Heart left ventricle (tissue), 16 donors: ENCODE measurements around the gene TRIM74. TPM values are rescaled to one million over a fixed set of nuclear protein-coding genes. Genes with fewer than 3 reads are reported as not detected.
"Not testable (repeated sequence)": the region's sequence is repeated elsewhere in the genome, so short reads cannot be mapped to it uniquely, and the experiment has no call there.

Experiments used
- ATAC-seq, 4 donors: fragments of 200-7000 bp; cut with Tn5 transposase; one replicate each; pipeline ENCODE4 v1.9.1; 2020 to 2022; ENCODE audit warnings: moderate library complexity in 4 of 4, mild to moderate bottlenecking in 3 of 4, moderate number of reproducible peaks in 1 of 4
- DNase-seq, 5 donors: peaks; one replicate each; pipeline ENCODE4 v3.0.0-alpha.2; 2020
- H3K27ac ChIP-seq, 12 donors: fragments of 200-600 bp; sonication (generic) in 4 of 12; one replicate each; pipeline versions ENCODE4 v1.5.0 to v1.8.0; 2016 to 2022; ENCODE audit warnings: mild to moderate bottlenecking in 2 of 12
- H3K27me3 ChIP-seq, 9 donors: fragments of 200-600 bp; sonication (generic) in 2 of 9; one replicate each; pipeline versions ENCODE4 v1.5.1 to v1.8.0; 2016 to 2022; ENCODE audit warnings: mild to moderate bottlenecking in 3 of 9
- H3K36me3 ChIP-seq, 9 donors: fragments of 200-600 bp; sonication (generic) in 2 of 9; one replicate each; pipeline versions ENCODE4 v1.5.0 to v1.8.0; 2018 to 2022; ENCODE audit warnings: mild to moderate bottlenecking in 2 of 9
- H3K4me1 ChIP-seq, 12 donors: fragments of 200-600 bp; sonication (generic) in 4 of 12; one replicate each; pipeline versions ENCODE4 v1.5.0 to v1.8.0; 2016 to 2022; ENCODE audit warnings: mild to moderate bottlenecking in 3 of 12
- H3K4me3 ChIP-seq, 12 donors: fragments of 200-600 bp; sonication (generic) in 4 of 12; one replicate each; pipeline versions ENCODE4 v1.5.0 to v1.8.0; 2017 to 2022; ENCODE audit warnings: mild to moderate bottlenecking in 9 of 12, moderate library complexity in 4 of 12
- H3K9me3 ChIP-seq, 12 donors: fragments of 200-600 bp; sonication (generic) in 4 of 12; one replicate each; pipeline versions ENCODE4 v1.5.0 to v1.8.0; 2016 to 2022; ENCODE audit warnings: mild to moderate bottlenecking in 1 of 12
- POLR2A ChIP-seq, 2 donors: fragments of 450-650 bp; IDR thresholded peaks; one replicate each; pipeline ENCODE4 v1.6.1; 2017; ENCODE audit warnings: antibody characterized with exemption in 2 of 2, mild to moderate bottlenecking in 2 of 2, moderate library complexity in 2 of 2
- WGBS, 4 donors: extraction: QIAGEN DNeasy Blood & Tissue Kit in 2 of 4; methylation state at CpG; one replicate each; pipeline versions ENCODE4 v1.1.5 to v1.1.7; 2013 to 2018; 5-methylcytosine and 5-hydroxymethylcytosine counted together
- intact Hi-C, 10 donors: fragments of 100-400 bp; cut with DNase I; formaldehyde crosslinking; loops; one replicate each; pipeline versions ENCODE4 v1.11.1 to v1.14.2; 2022
- long read RNA-seq, 3 donors: library from polyadenylated mRNA; unstranded; transcript quantifications; one replicate each; pipeline ENCODE4 v2.0.0, GENCODE V29; 2020 to 2021
- polyA plus RNA-seq, 2 donors: library from polyadenylated mRNA; stranded (reverse); fragments of 200-250 nt; gene quantifications; one replicate each; pipeline ENCODE4 v1.2.3, GENCODE V29; 2013
- total RNA-seq, 9 donors: library from RNA; depleted of rRNA in 2 of 9; stranded (reverse); fragments of >200 nt in 2 of 9; fragmentation: NEBNext Ultra II Directional in 3 of 9; extraction: Animal tissue kit (Norgen Biotek cat#: 25700) in 3 of 9; gene quantifications; one replicate each; pipeline versions ENCODE4 v1.1.0 to v1.2.4, GENCODE V29; 2016 to 2023
- donor health status: ischemic (EF 13 %, LVEDD 7.1; RV severe dilation, severe dysfunction).
- donor health status: healthy with polysubstance abuse.
- donor health status: DM: no; HTN: yes; CAD: no.
- donor health status: DM: no; HTN: no; CAD: no.
- donor health status: ischemic (EF 25% LVEDD 6.9; RV normal size, moderate dysfunction).
- donor health status: ischemic (EF 25% LVEDD 5.7; RV mildly dilated, moderate dysfunction).
- donor health status: healthy.
- donor health status: DM: yes; HTN: yes; CAD: no.
- donor health status: ischemic (EF 35%, LVEDD 5.7; RV mildly dilated, moderate dysfunction).
- donor health status: nonischemic (EF 11% LVEDD 7.7; RV severe dilation, severe dysfunction).
- donor health status: DM: yes; HTN: yes; CAD: no.
- donor health status: PGD.
- donor health status: ischemic (EF 29% LVEDD 5.4; RV normal size, mild dysfunction).
- donor health status: nonischemic (EF 23%, LVEDD 6.1; RV moderate dilation, normal function).

Gene TRIM74
- total RNA-seq (1 to 10 TPM in 1 of 9 donors, under 1 TPM in 2, not detected in 6; 0.40 to 1.7 (median 0.64) TPM), polyA plus RNA-seq (under 1 TPM; 0.06 to 0.46 TPM)
- long read RNA-seq, donor 1, partial matches to known transcripts: 1 of 1 reads
- long read RNA-seq, donor 1, other reads (novel, unspliced or antisense): 0 of 1 reads
- long read RNA-seq, donor 2: 0 reads
- long read RNA-seq, donor 3, partial matches to known transcripts: 1 of 2 reads
- long read RNA-seq, donor 3, other reads (novel, unspliced or antisense): 1 of 2 reads

DNA sequence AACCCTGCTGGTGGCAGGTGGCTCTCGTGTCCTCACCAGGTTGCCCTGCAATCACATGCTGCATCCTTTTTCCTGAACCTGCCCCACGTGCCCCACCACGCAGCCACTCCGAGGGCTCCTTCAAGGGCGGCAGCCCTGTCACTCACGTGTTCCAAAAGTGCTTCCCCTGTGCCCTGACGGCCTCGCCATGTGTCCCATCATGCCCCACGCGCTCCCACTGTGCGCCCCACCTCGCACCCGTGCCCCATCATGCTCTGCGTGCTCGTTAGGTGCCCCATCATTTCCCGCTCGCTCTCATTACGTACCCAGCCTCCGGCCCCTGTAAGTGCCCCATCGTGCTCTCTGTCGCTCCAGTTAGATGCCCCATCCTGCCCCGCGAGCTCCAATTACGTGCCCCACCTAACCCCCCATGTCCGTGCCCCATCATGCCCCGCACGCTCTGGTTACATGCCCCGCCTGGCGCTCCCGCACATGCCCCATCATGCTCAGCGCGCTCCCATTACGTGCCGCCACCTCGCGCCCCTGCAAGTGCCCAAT lies at the start of gene TRIM74:
Gene TRIM74 (minus strand): TSS at position 487 of the 537 bp plus-strand sequence. CDS start 3,309 bp downstream, outside the sequence.
- intact Hi-C loops, H3K4me1 ChIP-seq, H3K27me3 ChIP-seq, H3K36me3 ChIP-seq, H3K27ac ChIP-seq, H3K4me3 ChIP-seq, ATAC-seq, H3K9me3 ChIP-seq: not testable (repeated sequence)
- WGBS, 4 donors: 50 to 73% (median 61%) methylated on average over 11 to 17 of the region's 36 CpGs
- DNase-seq: peak in 1 of 5 donors; percentile 11

GRCh38 chr7:73006491-73006890 lies 37.2 kb upstream of the TRIM74 start:
- Histone ChIP-seq H3K4me1 (peaks cover 0 to 12% (median 2%) of the 10 kb centered on the region in 12 donors), H3K27ac (peak overlapping the region in 6 of 12 donors; percentile 85 to 96 (median 91)), H3K4me3 (peak overlapping the region in 11 of 12 donors; percentile 21 to 74 (median 64))
- H3K27me3 ChIP-seq, intact Hi-C loops, ATAC-seq, H3K36me3 ChIP-seq, H3K9me3 ChIP-seq: not testable (repeated sequence)
- WGBS, 4 donors: 18 to 26% (median 21%) methylated on average over 10 of the region's 10 CpGs
- peak in 3 of 5 donors; percentile 9 to 28 (median 19) for DNase-seq

GRCh38 chr7:73005693-73006447 lies 36.6 kb upstream of the TRIM74 start:
- intact Hi-C loops, H3K27me3 ChIP-seq, H3K36me3 ChIP-seq, H3K9me3 ChIP-seq: not testable (repeated sequence)
- 0 to 1% (median 0%) methylated on average over 14 to 49 of the region's 66 CpGs for WGBS, 4 donors
- peaks cover 0 to 12% (median 2%) of the 10 kb centered on the region in 12 donors for H3K4me1 ChIP-seq
- DNase-seq (peak; percentile 88 to 92 (median 92)), ATAC-seq (peak; percentile 97 to 98 (median 97))
- peak overlapping the region in 11 of 12 donors; percentile 79 to 96 (median 90) for H3K27ac ChIP-seq
- peak overlapping the region; percentile 37 to 74 (median 66) for H3K4me3 ChIP-seq
- TF ChIP-seq POLR2A (IDR thresholded peaks at IDR 0.05): peak; percentile 38 to 95

DNA sequence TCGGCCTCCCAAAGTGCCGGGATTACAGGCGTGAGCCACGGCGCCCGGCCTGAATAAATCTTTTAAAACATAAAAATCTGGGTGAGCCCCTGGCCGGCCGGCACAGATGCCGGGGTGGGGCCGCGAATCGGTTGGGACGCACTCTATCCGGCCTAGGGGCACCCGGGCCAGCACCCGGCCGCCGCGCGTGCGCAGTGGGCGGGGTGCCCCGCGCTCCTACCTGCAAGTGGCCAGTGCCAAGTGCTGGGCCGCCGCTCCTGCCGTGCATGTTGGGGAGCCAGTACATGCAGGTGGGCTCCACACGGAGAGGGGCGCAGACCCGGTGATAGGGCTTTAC lies 36.1 kb upstream of the TRIM74 start:
- DNase-seq: peak; percentile 62 to 91 (median 83)
- H3K27me3 ChIP-seq, H3K36me3 ChIP-seq, intact Hi-C loops, H3K9me3 ChIP-seq: not testable (repeated sequence)
- peaks cover 0 to 12% (median 2%) of the 10 kb centered on the region in 12 donors for H3K4me1 ChIP-seq
- WGBS, 4 donors: 0% methylated on average over 17 to 18 of the region's 30 CpGs; no CpG with 5 or more reads in 2 of the 4 donors
- H3K4me3 ChIP-seq: peak overlapping the region; percentile 37 to 74 (median 66)
- H3K27ac ChIP-seq: peak overlapping the region in 11 of 12 donors; percentile 79 to 96 (median 90)
- ATAC-seq: peak; percentile 94 to 98 (median 96)

DNA sequence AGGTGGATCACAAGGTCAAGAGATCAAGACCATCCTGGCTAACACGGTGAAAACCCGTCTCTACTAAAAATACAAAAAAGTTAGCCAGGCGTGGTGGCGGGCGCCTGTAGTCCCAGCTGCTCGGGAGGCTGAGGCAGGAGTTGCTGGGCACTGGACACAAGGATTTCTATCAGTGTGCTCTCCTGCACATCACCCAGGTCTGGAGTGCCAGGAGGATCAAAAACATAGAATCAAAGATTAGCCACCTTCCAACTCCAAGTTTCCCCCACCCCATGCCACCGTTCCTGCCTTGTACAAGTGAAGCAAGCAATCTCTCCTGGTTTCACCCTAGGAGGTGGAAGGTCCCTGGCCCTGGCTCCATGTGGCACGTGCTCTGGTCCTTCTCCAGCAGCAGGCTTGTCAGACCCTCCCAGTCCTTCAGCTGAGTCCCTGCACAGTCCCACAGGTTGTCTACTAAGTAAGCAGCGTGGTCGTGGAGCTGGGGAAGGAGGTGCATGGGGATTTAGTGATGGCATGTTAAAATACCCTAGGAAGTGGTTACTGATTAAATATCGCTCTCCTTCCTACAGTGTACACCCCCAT lies 28.7 kb upstream of the TRIM74 start:
- H3K4me1 ChIP-seq, DNase-seq, intact Hi-C loops, H3K27me3 ChIP-seq, H3K4me3 ChIP-seq, H3K9me3 ChIP-seq, H3K36me3 ChIP-seq, H3K27ac ChIP-seq: not testable (repeated sequence)
- no CpG with 5 or more reads among the region's 11 CpGs for WGBS, 4 donors
- ATAC-seq: peak in 3 of 4 donors; percentile 17 to 39 (median 20)

GRCh38 chr7:72997447-72997846 lies 28.2 kb upstream of the TRIM74 start:
- 60 to 86% (median 70%) methylated on average over 1 to 4 of the region's 8 CpGs for WGBS, 4 donors
- peak; percentile 41 to 61 (median 52) for ATAC-seq

GRCh38 chr7:72995484-72995883 lies 26.2 kb upstream of the TRIM74 start:
- H3K4me3 ChIP-seq, H3K36me3 ChIP-seq, intact Hi-C loops, ATAC-seq, H3K9me3 ChIP-seq, H3K27ac ChIP-seq, H3K27me3 ChIP-seq, H3K4me1 ChIP-seq: not testable (repeated sequence)
- DNase-seq: peak in 1 of 5 donors; percentile 2
- WGBS, 4 donors: 98 to 100% (median 99%) methylated on average over 6 to 8 of the region's 8 CpGs

More at GRCh38 chr7:72997447-72997846, 28.2 kb upstream of the TRIM74 start:
- H3K27ac ChIP-seq, H3K4me1 ChIP-seq, H3K36me3 ChIP-seq, H3K4me3 ChIP-seq, H3K27me3 ChIP-seq, intact Hi-C loops, H3K9me3 ChIP-seq: not testable (repeated sequence)
- peak in 2 of 5 donors; percentile 8 to 19 for DNase-seq

DNA sequence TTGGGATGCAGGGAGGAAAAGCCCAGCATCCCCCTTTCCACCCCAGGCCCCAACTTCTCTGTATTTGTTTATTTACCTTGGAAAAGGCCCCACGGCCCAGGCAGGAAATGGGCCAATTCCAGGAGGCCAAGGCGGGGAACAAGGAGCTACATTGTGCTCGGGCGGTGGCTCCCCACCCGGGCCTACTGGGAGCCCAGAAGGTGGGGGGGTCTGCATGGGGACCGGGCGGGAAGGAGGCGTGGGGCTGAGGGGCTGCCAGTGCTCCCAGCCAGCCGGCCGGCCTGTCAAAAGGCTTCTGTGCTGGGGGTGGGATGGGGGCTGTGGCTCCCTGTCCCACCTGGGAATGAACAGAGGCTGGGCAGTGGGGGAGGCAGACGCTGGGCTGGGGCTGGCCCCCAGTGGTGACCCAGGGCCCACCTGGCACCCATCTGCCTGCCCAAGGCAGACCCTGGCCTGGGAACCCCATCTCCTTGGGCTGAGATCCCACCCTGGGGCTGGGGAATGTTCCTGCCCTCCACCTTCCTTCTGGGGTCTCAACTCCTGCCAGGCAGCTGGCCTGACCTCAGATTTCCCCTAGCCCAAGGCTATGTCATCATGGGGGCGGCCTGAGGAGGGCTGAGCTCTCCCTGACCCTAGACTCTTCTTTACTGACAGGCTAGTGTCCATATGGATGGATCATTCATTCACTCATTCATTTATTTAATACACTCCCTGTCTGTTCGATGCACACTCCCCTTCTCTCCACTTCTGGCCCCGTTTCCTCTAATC lies 21.1 kb upstream of the TRIM74 start:
- DNase-seq (peak; percentile 18 to 63 (median 30)), ATAC-seq (peak; percentile 81 to 93 (median 86))
- 34 to 67% methylated on average over 9 to 10 of the region's 14 CpGs; no CpG with 5 or more reads in 2 of the 4 donors for WGBS, 4 donors
- H3K27me3 ChIP-seq, intact Hi-C loops, H3K4me3 ChIP-seq, H3K9me3 ChIP-seq, H3K4me1 ChIP-seq, H3K36me3 ChIP-seq: not testable (repeated sequence)
- H3K27ac ChIP-seq: peak overlapping the region in 1 of 12 donors; percentile 29

- 95 to 100% (median 97%) methylated on average over 1 to 7 of the region's 11 CpGs for WGBS, 4 donors
Observed at GRCh38 chr7:72982084-72982483, 12.8 kb upstream of the TRIM74 start.

DNA sequence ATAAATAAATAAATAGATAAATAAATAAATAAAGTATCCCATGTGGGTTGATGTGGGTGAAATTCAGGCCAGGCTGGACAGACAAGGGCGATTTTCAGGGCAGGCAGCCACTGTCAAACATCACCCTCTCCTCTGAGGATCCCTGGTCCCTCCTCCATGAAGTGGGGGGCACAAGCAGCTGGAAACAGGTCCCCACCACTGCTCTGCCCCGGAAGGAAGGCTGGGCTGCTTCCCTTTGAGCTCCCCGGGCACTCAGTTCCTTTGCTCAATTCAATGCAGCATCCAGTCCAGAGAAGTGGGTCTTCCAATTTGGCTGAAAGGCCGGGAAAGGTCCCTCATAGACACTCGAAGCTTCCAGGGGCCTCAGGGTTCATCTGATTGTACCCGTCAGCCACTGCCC lies 11.1 kb upstream of the TRIM74 start:
- WGBS, 4 donors: 92 to 100% (median 94%) methylated on average over 1 to 2 of the region's 6 CpGs; no CpG with 5 or more reads in 1 of the 4 donors
- intact Hi-C loops, H3K9me3 ChIP-seq, H3K4me1 ChIP-seq, H3K27ac ChIP-seq, DNase-seq, H3K27me3 ChIP-seq, H3K36me3 ChIP-seq, ATAC-seq, H3K4me3 ChIP-seq: not testable (repeated sequence)

More at GRCh38 chr7:72982084-72982483, 12.8 kb upstream of the TRIM74 start:
- H3K4me3 ChIP-seq, H3K27me3 ChIP-seq, H3K36me3 ChIP-seq, H3K9me3 ChIP-seq, intact Hi-C loops, H3K27ac ChIP-seq, DNase-seq, ATAC-seq, H3K4me1 ChIP-seq: not testable (repeated sequence)
